Liver (tissue), 9 donors: Measurements from ENCODE around the gene USP9X. TPM values are rescaled to one million over a fixed set of nuclear protein-coding genes. Genes with fewer than 3 reads are reported as not detected.
A peak's percentile ranks its signal among the peaks of the same experiment; 100 is the strongest.

Source experiments
- DNase-seq: peaks from one replicate; pipeline ENCODE4 v3.0.0-alpha.2; 2017; ENCODE audit warnings: low spot score
- H3K27ac ChIP-seq, 2 donors: one replicate each; pipeline ENCODE4 v1.7.0; 2013; ENCODE audit warnings: inconsistent platforms in 2 of 2, low read length in 2 of 2, control low read depth in 1 of 2, low read depth in 1 of 2, mild to moderate bottlenecking in 1 of 2
- H3K27me3 ChIP-seq, 4 donors: one replicate each; pipeline versions ENCODE4 v1.6.1 to v1.7.0; 2013; ENCODE audit warnings: low read length in 3 of 4, inconsistent platforms in 1 of 4, mild to moderate bottlenecking in 1 of 4, moderate library complexity in 1 of 4; ENCODE audit not compliant: control insufficient read depth in 4 of 4, insufficient read depth in 4 of 4
- H3K36me3 ChIP-seq, 4 donors: one replicate each; pipeline versions ENCODE4 v1.6.1 to v1.7.0; 2013; ENCODE audit warnings: low read length in 3 of 4, mild to moderate bottlenecking in 3 of 4, low read depth in 1 of 4, moderate library complexity in 1 of 4; ENCODE audit not compliant: control insufficient read depth in 4 of 4, insufficient read depth in 3 of 4
- H3K4me1 ChIP-seq, 4 donors: one replicate each; pipeline versions ENCODE4 v1.6.1 to v1.7.0; 2013; ENCODE audit warnings: low read length in 3 of 4, mild to moderate bottlenecking in 3 of 4, moderate library complexity in 1 of 4; ENCODE audit not compliant: control insufficient read depth in 4 of 4, insufficient read depth in 4 of 4
- H3K4me3 ChIP-seq, 3 donors: one replicate each; pipeline versions ENCODE4 v1.6.1 to v1.7.0; 2013; ENCODE audit warnings: low read length in 3 of 3, control low read depth in 1 of 3, low read depth in 1 of 3, mild to moderate bottlenecking in 1 of 3
- H3K9ac ChIP-seq, 2 donors: one replicate each; pipeline ENCODE4 v1.7.0; 2013; ENCODE audit warnings: low read length in 2 of 2, mild to moderate bottlenecking in 2 of 2, moderate library complexity in 2 of 2, control low read depth in 1 of 2, low read depth in 1 of 2
- H3K9me3 ChIP-seq, 4 donors: one replicate each; pipeline versions ENCODE4 v1.6.1 to v1.7.0; 2013; ENCODE audit warnings: low read length in 3 of 4; ENCODE audit not compliant: control insufficient read depth in 4 of 4
- EGR1 ChIP-seq, 2 donors: IDR thresholded peaks; 2 replicates each; pipeline ENCODE4 v1.6.1; 2016 to 2018; ENCODE audit warnings: antibody characterized with exemption in 2 of 2, low read depth in 2 of 2
- FOXA1 ChIP-seq: IDR thresholded peaks from 2 replicates; pipeline ENCODE4 v1.6.1; 2016; ENCODE audit warnings: antibody characterized with exemption
- FOXA2 ChIP-seq: IDR thresholded peaks from 2 replicates; pipeline ENCODE4 v1.6.1; 2016; ENCODE audit warnings: antibody characterized with exemption
- GABPA ChIP-seq, 2 donors: IDR thresholded peaks in 1 of 2; conservative IDR thresholded peaks in 1 of 2; 2 replicates each; pipeline ENCODE4 v1.6.1; 2016; ENCODE audit warnings: antibody characterized with exemption in 2 of 2, mild to moderate bottlenecking in 1 of 2, moderate library complexity in 1 of 2
- HNF4A ChIP-seq, 2 donors: conservative IDR thresholded peaks; 2 replicates each; pipeline ENCODE4 v1.6.1; 2016; ENCODE audit warnings: antibody characterized with exemption in 2 of 2, mild to moderate bottlenecking in 2 of 2
- HNF4G ChIP-seq: IDR thresholded peaks from 2 replicates; pipeline ENCODE4 v1.6.1; 2016; ENCODE audit warnings: antibody characterized with exemption
- JUND ChIP-seq, 2 donors: IDR thresholded peaks; 2 replicates each; pipeline ENCODE4 v1.6.1; 2016; ENCODE audit warnings: antibody characterized with exemption in 2 of 2
- NR2F2 ChIP-seq: IDR thresholded peaks from 2 replicates; pipeline ENCODE4 v1.6.1; 2016; ENCODE audit warnings: antibody characterized with exemption
- RAD21 ChIP-seq, 2 donors: IDR thresholded peaks; 2 replicates each; pipeline ENCODE4 v1.6.1; 2016; ENCODE audit warnings: antibody characterized with exemption in 2 of 2, mild to moderate bottlenecking in 2 of 2
- REST ChIP-seq: IDR thresholded peaks from 2 replicates; pipeline ENCODE4 v1.6.1; 2016; ENCODE audit warnings: antibody characterized with exemption, mild to moderate bottlenecking
- RXRA ChIP-seq, 2 donors: IDR thresholded peaks; 2 replicates each; pipeline ENCODE4 v1.6.1; 2017 to 2018; ENCODE audit warnings: antibody characterized with exemption in 2 of 2, mild to moderate bottlenecking in 1 of 2
- SP1 ChIP-seq: IDR thresholded peaks from 2 replicates; pipeline ENCODE4 v1.6.1; 2018; ENCODE audit warnings: antibody characterized with exemption, mild to moderate bottlenecking
- TAF1 ChIP-seq: conservative IDR thresholded peaks from 2 replicates; pipeline ENCODE4 v1.6.1; 2016; ENCODE audit warnings: antibody characterized with exemption, mild to moderate bottlenecking
- YY1 ChIP-seq: IDR thresholded peaks from 2 replicates; pipeline ENCODE4 v1.6.1; 2016; ENCODE audit warnings: antibody characterized with exemption, mild to moderate bottlenecking
- WGBS: extraction: QIAGEN DNeasy Blood & Tissue Kit; methylation state at CpG from one replicate; pipeline ENCODE4 v1.1.7; 2013; 5-methylcytosine and 5-hydroxymethylcytosine counted together
- polyA plus RNA-seq, 2 donors: library from polyadenylated mRNA; stranded (reverse) in 1 of 2; unstranded in 1 of 2; fragments of 200-250 nt in 1 of 2; fragments of >200 nt in 1 of 2; fragmentation: Nextera tagmentation in 1 of 2; extraction: Ambion mirVana in 1 of 2; gene quantifications; one replicate each; pipeline versions ENCODE4 v1.2.1 to v1.2.3, GENCODE V29; 2013 to 2015
- total RNA-seq, 2 donors: library from RNA; depleted of rRNA; stranded (reverse); fragments of >200 nt; gene quantifications; one replicate each; pipeline ENCODE4 v1.2.3, GENCODE V29; 2014
- TF ChIP-seq, protein P1 (sequence below): IDR thresholded peaks from 2 replicates; pipeline ENCODE4 v1.6.1; 2016; ENCODE audit warnings: antibody characterized with exemption
- TF ChIP-seq, protein P2 (sequence below): IDR thresholded peaks from 2 replicates; pipeline ENCODE4 v1.6.1; 2016; ENCODE audit warnings: antibody characterized with exemption
- TF ChIP-seq, protein P3 (sequence below): IDR thresholded peaks from 2 replicates; pipeline ENCODE4 v1.6.1; 2016; ENCODE audit warnings: antibody characterized with exemption
- TF ChIP-seq, protein P4 (sequence below): fragments of 150-350 bp; IDR thresholded peaks from 2 replicates; pipeline ENCODE4 v1.5.1; 2017; ENCODE audit warnings: improper control_type of control experiment, low read depth, low read length; ENCODE audit not compliant: missing input control
- donor health status: healthy.
- donor health status: healthy.
- donor health status: healthy.
- donor health status: healthy.
- donor health status: healthy.

Gene USP9X
- total and polyA plus RNA-seq, 4 donors: 13.4 to 117 (median 60.9) TPM

DNA sequence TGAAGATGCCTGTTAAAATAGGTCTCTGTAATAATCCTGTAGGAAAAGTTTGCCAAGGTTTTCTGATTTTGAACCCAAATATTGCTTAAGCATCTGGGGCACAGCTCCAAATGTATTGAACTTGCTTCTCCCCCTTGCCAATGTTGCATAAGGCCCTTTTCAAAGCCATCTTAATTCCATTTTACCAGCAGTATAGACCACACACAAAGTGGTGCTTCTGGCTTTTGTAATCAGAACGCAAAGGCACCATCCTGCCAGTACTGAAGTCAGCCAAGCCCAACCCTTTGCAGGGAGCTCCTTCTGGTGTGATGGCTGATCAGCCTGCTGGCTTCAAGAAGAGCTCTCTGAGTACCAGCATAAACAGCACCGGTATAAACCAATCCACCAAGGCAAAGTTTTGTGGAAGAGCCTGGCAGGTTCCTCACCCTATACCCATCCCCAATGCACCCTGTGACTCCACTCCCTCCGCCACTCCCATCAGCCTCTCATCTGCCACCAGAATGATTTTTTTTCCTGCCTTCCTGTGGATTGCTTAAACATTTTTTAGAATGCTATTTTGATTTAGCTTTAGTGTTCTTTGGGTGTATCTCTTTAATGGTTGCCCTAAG lies 39.2 kb upstream of the USP9X start (continued):
- no peak for TF ChIP-seq REST
- TF ChIP-seq HNF4G: no peak
- TF ChIP-seq JUND (IDR thresholded peaks at IDR 0.05): peak in 1 of 2 donors; percentile 57
- peak; percentile 52 to 64 for TF ChIP-seq RXRA (IDR thresholded peaks at IDR 0.05)
- TF ChIP-seq HNF4A (conservative IDR thresholded peaks at IDR 0.05): peak; percentile 47 to 61
- TF ChIP-seq GABPA (IDR thresholded peaks at IDR 0.05 in 1 of 2, conservative IDR thresholded peaks at IDR 0.05 in 1 of 2): no peak
- TF ChIP-seq, protein P1, sequence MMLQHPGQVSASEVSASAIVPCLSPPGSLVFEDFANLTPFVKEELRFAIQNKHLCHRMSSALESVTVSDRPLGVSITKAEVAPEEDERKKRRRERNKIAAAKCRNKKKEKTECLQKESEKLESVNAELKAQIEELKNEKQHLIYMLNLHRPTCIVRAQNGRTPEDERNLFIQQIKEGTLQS: no peak
- TF ChIP-seq YY1: peak; percentile 40
- TF ChIP-seq, protein P2, sequence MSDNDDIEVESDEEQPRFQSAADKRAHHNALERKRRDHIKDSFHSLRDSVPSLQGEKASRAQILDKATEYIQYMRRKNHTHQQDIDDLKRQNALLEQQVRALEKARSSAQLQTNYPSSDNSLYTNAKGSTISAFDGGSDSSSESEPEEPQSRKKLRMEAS: no peak
- peak; percentile 21 for TF ChIP-seq NR2F2
- TF ChIP-seq FOXA1: no peak
- peak in 1 of 2 donors; percentile 7 for TF ChIP-seq RAD21 (IDR thresholded peaks at IDR 0.05)

DNA sequence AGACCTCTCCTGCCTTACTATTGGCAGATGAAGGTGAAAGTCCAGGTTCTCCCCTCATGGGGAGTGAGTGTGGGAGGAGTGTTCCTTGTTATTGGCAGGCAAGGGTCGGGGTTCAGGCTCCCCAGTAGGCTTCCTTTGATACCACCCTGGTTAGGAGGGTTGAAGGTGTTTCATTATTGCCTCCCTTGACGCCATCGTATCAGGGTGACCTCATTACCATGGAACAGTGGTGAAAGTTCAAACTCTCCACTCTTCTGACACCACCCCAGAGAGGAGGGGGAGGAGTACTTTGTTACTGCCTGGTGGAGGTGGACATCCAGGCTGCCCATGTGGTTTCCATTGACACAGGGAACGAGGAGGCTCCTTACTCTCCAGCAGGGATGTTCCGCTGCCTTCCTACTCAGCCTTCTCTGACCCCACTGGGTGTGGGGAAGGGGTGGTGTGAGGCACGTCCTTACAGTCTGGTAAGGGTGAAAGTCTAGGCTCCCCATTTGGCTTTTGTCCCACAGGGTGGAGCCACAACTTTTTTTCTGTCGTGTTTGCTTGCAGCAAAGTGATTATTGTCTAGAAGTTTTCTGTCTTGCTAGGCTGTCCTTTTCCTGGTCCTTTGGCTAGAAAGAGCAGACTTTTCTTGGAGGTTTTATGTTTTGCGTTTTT lies 37.2 kb upstream of the USP9X start:
- H3K9me3 ChIP-seq: no peaks in the 10 kb centered on the region
- H3K4me3 ChIP-seq: no peak overlapping the region
- peak overlapping the region; percentile 77 to 80 for H3K27ac ChIP-seq
- TF ChIP-seq RXRA (IDR thresholded peaks at IDR 0.05) (peak; percentile 67 to 71), SP1 (peak; percentile 77), FOXA1 (no peak), RAD21 (IDR thresholded peaks at IDR 0.05) (no peak), EGR1 (IDR thresholded peaks at IDR 0.05; ENCODE audit: low read depth in 2 of 2) (no peak), HNF4A (conservative IDR thresholded peaks at IDR 0.05) (peak; percentile 75 to 77), REST (no peak), HNF4G (peak; percentile 52), TAF1 (no peak), YY1 (peak; percentile 55), NR2F2 (no peak), FOXA2 (no peak), GABPA (IDR thresholded peaks at IDR 0.05 in 1 of 2, conservative IDR thresholded peaks at IDR 0.05 in 1 of 2) (no peak), JUND (IDR thresholded peaks at IDR 0.05) (peak in 1 of 2 donors; percentile 47)
- TF ChIP-seq, protein P1: peak; percentile 14
- TF ChIP-seq, protein P3, sequence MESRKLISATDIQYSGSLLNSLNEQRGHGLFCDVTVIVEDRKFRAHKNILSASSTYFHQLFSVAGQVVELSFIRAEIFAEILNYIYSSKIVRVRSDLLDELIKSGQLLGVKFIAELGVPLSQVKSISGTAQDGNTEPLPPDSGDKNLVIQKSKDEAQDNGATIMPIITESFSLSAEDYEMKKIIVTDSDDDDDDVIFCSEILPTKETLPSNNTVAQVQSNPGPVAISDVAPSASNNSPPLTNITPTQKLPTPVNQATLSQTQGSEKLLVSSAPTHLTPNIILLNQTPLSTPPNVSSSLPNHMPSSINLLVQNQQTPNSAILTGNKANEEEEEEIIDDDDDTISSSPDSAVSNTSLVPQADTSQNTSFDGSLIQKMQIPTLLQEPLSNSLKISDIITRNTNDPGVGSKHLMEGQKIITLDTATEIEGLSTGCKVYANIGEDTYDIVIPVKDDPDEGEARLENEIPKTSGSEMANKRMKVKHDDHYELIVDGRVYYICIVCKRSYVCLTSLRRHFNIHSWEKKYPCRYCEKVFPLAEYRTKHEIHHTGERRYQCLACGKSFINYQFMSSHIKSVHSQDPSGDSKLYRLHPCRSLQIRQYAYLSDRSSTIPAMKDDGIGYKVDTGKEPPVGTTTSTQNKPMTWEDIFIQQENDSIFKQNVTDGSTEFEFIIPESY: no peak
- TF ChIP-seq, protein P4, sequence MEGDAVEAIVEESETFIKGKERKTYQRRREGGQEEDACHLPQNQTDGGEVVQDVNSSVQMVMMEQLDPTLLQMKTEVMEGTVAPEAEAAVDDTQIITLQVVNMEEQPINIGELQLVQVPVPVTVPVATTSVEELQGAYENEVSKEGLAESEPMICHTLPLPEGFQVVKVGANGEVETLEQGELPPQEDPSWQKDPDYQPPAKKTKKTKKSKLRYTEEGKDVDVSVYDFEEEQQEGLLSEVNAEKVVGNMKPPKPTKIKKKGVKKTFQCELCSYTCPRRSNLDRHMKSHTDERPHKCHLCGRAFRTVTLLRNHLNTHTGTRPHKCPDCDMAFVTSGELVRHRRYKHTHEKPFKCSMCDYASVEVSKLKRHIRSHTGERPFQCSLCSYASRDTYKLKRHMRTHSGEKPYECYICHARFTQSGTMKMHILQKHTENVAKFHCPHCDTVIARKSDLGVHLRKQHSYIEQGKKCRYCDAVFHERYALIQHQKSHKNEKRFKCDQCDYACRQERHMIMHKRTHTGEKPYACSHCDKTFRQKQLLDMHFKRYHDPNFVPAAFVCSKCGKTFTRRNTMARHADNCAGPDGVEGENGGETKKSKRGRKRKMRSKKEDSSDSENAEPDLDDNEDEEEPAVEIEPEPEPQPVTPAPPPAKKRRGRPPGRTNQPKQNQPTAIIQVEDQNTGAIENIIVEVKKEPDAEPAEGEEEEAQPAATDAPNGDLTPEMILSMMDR: no peak
- TF ChIP-seq, protein P2: no peak
- peak; percentile 38 for DNase-seq
- peak overlapping the region in 1 of 2 donors; percentile 80 for H3K9ac ChIP-seq
- H3K27me3 ChIP-seq: no peaks in the 10 kb centered on the region
- no peaks in the 10 kb centered on the region for H3K36me3 ChIP-seq
- 29% methylated on average over 8 of the region's 8 CpGs for WGBS
- H3K4me1 ChIP-seq: peaks cover 4 to 13% (median 8%) of the 10 kb centered on the region in 4 donors
